Stimulated activated CD4-positive, alpha-beta T cell treated with anti-CD3 and anti-CD28 coated beads, Interleukin-1b, Interleukin-23, amount 100 ng/mL, for 48 hours (primary cell): Measurements from ENCODE around the gene ATXN1.

Experiments used
- DNase-seq: peaks from one replicate; pipeline ENCODE4 v3.0.0-alpha.2; 2020

The ATXN1 gene

GRCh38 chr6:16490616-16491015 lies 270.6 kb downstream of the ATXN1 start:
- no peak for DNase-seq

DNA sequence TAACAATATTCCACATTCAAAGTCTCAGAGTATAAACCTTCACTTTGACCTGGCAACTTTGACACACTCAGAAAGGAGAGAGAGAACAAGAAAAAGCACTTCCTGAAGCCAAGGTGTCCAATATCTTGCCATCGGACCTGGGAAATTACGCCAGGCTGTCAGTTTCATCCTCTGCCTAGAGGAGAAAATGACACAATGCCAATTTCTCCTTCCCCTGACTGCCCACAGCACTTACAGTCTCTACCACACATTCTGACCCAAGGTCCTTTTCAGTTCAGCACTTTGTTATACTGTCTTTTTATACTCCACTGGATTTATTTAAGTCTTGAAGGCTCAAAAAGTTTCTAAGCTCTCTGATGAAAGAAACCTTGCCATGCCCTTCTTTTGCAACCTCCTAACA lies 272.4 kb downstream of the ATXN1 start:
- DNase-seq: no peak

GRCh38 chr6:16487996-16488674 lies 273.1 kb downstream of the ATXN1 start:
- DNase-seq: no peak

- no peak for DNase-seq
These were observed 274.6 kb downstream of the ATXN1 start for GRCh38 chr6:16486661-16487060.

DNA sequence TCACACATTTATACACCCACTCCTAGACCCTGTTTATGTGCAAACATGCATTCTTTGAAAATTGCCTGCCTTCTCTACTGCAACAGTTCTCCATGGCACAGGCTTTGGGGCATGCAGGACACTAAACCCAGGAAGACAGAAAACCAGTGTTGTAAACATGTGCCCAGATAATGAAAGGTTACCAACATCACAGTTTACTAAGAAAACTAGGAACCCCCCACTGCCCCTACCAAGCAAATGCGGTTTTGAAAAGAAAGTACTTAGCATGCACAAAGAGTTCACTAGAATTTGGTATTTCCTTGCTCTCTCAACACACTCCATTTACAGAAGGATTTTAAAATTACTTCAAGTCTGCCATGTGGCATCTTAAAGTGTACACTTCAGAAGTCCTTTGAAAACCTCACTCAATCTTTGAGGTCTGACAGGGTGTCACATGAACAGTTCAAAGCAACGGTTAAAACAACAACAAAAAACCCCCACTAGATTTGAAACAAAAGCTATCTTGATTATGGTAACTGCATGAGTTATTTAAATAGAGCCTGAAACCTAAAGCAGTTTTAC lies 277.9 kb downstream of the ATXN1 start:
- no peak for DNase-seq

- DNase-seq: no peak
These were observed 278.5 kb downstream of the ATXN1 start for GRCh38 chr6:16482702-16483314.

DNA sequence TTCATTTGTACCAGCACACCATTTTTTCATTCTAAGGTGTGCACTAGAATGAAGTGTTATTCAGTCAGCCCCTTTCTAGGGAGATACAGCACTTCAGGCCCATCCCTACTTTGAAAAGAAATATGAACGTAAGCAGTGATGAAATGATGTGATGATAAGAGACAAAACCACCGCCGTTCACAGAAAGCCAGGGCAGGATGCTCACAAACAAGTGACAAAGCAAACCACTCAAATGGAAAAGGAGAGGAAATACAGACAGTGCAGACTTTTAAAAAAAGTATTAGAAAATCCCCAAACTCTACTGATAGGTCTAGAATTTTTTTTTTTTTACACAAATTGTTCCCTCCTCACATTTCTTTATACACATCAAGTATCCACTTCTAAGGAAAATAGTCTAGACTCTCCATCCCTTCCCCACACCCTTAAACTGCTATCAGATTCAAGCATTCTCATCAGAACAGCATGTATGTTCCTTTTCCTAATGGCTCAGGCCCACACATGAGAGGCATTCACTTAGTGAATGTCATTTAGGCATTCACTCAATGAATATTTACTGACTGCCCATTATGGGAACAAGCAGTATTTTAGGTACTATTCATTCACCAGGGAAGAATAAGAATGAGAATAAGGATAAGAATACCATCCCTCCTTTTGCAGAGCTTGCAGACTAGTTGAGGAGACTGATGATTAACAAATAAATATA lies 279.4 kb downstream of the ATXN1 start:
- peak; percentile 60 for DNase-seq

DNA sequence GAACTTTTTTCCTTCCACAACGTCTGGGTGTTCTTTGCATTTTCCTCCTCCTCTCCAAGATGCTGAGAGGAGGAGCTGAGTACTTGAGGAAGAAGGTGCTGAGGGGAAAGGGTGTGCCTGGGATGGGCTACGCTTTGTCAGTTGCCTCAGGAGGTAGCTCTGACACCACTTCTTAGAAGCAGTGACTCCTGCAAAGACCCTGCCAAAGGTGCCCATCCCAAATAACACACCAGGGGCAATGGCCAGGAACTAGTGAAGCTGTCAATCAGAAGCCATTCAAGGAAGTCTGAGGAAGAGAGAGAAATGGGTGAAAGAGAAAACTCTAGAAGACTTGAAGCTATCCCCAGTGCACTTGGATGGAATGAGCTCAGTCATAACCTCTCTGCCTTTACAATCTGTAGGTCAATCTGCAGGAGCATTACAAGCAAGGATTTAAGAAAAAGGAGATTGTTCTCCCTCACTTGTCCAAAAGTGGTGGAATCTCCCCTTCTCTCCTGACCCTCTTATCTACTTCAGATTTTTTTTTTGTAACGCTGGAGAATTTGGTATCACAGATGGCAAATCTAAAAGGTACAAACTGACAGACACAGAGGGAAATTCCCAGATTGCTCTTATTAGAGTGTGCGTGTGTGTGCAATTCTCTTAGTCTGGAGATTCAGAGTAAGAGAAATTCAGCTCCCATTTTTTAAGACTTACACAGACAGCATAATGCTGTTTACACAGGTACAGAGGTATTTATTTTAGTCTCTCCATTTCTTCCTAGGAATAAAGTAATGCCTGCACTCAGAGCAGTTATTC lies 280.3 kb downstream of the ATXN1 start:
- no peak for DNase-seq

GRCh38 chr6:16477367-16478149 lies 283.7 kb downstream of the ATXN1 start:
- no peak for DNase-seq

- no peak for DNase-seq
These were observed 284.4 kb downstream of the ATXN1 start for GRCh38 chr6:16476861-16477260.

DNA sequence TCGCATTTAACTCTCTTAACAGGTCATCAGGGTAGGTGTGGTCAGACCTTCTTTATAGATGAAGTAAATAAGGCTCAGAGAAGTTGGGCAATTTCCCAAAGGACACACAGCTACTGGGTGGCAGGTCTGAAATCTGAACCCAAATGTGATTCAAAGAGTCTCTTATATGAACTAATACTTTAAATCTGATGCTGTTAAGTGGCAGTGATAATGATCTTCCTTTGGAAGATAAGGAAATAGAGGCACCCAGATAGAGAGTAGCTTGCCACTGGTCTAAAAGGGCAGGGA lies 285.8 kb downstream of the ATXN1 start:
- DNase-seq: no peak

DNA sequence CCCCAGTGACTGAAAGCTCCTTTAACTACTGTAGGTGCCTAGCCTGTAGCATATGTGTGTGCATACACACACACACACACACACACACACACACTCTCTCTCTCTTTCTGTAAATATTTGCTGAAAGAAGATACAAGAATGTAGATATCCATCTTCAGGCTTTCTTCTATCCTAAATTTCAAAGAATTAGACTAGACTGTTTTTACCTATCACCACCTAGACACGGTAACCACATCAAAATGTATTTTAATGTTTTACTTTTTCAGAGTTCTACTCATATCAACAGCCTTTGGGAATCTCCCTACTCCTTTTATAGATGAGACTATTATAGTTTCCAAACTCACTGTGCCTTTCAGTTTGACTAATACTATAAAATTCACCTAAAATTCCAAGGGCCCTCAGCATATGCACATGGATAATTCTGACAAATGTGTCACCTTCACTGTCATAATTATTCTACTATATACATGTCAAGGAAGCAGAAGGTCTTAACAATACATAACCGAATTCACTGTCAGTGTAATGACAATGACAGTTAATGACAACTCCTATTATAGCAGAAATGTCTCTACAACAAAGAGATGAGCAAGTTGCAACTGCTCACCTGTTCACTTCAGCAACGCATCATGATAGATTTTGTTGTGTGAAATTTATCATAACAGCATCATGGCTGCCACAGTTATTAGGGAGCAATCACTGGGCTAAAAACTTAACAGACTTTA lies 286.3 kb downstream of the ATXN1 start:
- no peak for DNase-seq

GRCh38 chr6:16473908-16474771 lies 287.1 kb downstream of the ATXN1 start:
- no peak for DNase-seq

DNA sequence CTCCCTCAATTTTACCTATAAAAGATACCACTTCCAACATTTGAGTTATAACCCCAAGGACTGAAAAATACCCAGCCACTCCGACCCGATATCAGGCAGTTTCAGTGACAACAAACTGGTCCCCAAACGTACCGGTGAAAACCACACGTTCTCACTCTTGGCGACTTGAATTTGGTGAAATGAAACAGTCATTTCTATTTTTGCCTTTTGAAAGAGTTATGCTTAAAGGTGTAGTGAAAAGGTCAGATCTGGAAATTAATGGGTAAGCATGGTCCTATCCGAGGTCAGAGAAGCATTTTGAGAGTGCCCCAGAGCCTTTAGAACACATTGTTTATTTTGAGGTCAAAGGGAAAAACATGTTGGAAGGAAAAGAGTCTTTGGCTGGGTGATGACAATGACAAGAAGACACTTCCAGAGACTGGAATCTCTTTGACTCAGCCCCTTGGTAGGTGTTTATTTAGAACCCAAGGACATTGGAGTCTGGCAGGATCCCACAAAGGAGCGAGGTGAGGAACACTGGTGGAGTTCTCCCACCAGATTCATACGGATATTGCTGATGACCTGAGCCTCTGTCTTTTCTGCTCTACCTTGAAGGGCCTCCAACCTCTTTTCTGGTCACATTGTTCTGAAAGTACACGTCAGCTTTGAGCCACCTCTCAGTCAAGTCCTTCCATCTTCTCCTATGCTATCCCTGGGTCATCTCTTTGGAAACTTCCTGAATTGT lies 287.9 kb downstream of the ATXN1 start:
- no peak for DNase-seq

DNA sequence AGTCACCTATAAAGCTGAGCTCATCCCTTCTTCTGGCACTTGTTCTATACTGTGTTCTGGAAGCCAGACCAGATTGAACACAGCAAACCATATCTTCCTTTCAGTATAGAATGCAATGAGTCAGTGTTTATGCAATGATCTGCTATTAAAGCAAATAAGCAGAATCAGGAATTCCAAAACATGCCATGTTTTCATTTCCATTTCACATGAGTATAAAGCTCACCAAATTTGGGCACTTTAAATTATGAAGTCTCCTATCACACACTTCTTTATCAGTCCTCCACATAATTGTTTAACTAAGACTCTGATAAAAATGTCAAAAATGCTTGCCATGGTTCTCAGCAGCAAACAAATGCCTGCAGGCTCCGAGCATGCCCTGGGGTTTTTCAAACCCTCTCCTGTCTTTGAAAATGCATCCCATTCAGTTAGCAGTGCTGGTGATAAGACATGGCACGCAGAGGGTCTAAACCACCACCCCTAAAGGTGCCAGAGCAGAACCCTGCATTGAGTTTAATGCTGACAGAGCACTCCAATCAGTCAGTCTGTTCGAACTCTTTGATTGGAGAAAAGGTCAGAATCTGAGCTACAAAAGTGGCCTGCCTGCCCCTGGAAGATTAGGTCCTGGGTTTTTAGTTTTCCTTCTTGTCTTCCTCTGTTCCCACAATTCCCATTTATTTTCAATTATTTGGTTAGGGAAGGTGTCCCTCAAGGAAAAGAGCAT lies 288.8 kb downstream of the ATXN1 start:
- no peak for DNase-seq

DNA sequence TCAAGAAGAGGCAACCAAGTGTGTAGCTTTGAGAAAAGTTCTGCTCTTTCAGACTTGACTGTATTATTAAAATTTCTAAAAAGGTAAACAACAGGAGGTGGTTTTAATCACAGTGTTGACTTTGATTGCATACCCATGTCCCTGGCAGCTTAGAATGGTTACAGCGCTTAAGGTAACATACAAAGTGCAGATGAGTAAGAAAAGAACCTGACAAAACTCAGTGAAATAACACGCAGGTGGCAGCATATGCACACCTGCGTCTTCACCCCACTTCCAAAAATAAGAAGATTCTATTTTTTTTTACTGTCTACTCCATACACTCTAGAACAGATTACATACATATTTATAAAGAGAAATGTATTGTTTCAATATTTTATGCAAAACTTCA lies 289.4 kb downstream of the ATXN1 start:
- no peak for DNase-seq

DNA sequence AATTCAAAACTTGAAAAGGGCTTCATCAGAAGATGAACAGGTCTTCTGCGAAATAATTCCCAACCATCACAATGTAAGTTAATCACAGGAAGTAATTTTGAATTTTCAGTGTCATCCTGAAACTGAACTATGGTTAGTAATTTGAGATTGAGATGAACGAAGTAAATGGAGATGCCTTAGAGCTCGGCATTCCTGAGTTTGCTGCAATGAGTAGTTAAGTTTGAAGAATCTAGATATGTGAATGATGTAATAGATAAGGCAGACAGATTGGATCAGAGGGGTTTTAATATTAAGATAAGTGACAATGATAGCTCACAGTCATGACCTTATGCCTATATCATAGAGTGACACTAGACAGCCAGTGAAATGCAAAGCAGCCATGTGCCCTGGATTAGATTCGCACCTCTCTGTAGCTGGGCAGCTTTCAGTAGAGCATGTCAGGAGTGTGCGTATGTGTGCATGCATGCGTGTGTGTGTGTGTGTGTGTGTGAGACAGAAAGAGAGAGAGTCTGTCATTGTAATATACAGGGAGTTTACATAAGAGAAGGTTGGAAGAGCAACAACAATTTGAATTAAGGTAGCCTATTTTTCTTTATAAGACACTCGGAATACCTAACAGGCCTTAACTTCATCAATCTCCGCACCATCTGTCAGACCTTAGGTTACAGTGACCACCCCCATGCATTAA lies 289.9 kb downstream of the ATXN1 start:
- DNase-seq: no peak

GRCh38 chr6:16470502-16471221 lies 290.6 kb downstream of the ATXN1 start:
- DNase-seq: no peak
